Suppressor macrophage (primary cell): ENCODE results near the gene DNM1.

ENCODE experiments used
- DNase-seq, 4 experiments: peaks; one replicate each; pipeline ENCODE4 v3.0.0-alpha.2; 2020 to 2022

The DNM1 gene

GRCh38 chr9:128252317-128253139 lies 49.3 kb downstream of the DNM1 start:
- peak in 2 of 4 experiments; percentile 21 to 39 for DNase-seq

GRCh38 chr9:128253140-128253990 lies 50.2 kb downstream of the DNM1 start:
- DNase-seq: no peak

GRCh38 chr9:128253991-128254346 lies 50.8 kb downstream of the DNM1 start:
- no peak for DNase-seq

GRCh38 chr9:128254362-128254761 lies 51.2 kb downstream of the DNM1 start:
- no peak for DNase-seq

- peak; percentile 62 to 86 (median 68) for DNase-seq
Measured at GRCh38 chr9:128254855-128255759, 51.9 kb downstream of the DNM1 start.

GRCh38 chr9:128257086-128257825 lies 54.1 kb downstream of the DNM1 start:
- DNase-seq: no peak

GRCh38 chr9:128257907-128258306 lies 54.7 kb downstream of the DNM1 start:
- DNase-seq: no peak

GRCh38 chr9:128258326-128258725 lies 55.1 kb downstream of the DNM1 start:
- DNase-seq: no peak

GRCh38 chr9:128259156-128259555 lies 56.0 kb downstream of the DNM1 start:
- no peak for DNase-seq

- DNase-seq: no peak
Measured at GRCh38 chr9:128260340-128260739, 57.2 kb downstream of the DNM1 start.

GRCh38 chr9:128262687-128263086 lies 59.5 kb downstream of the DNM1 start:
- DNase-seq: no peak

GRCh38 chr9:128265348-128265847 lies 62.2 kb downstream of the DNM1 start:
- DNase-seq: no peak

GRCh38 chr9:128266868-128267590 lies 63.9 kb downstream of the DNM1 start:
- DNase-seq: no peak

GRCh38 chr9:128271112-128271511 lies 67.9 kb downstream of the DNM1 start:
- no peak for DNase-seq

GRCh38 chr9:128271512-128271911 lies 68.3 kb downstream of the DNM1 start:
- DNase-seq: no peak

- no peak for DNase-seq
Measured at GRCh38 chr9:128274245-128274644, 71.1 kb downstream of the DNM1 start.

GRCh38 chr9:128275198-128276007 lies 72.2 kb downstream of the DNM1 start, which contains the start of gene GOLGA2:
TSS of gene GOLGA2 (minus strand) at chr9:128276007. CDS start at chr9:128275976, 31 bp downstream.
- DNase-seq: peak in 3 of 4 experiments; percentile 24 to 42 (median 25)

GRCh38 chr9:128276008-128276573 lies 72.9 kb downstream of the DNM1 start, which contains the start of gene SWI5:
TSS of gene SWI5 (plus strand) at chr9:128276276.
- peak; percentile 100 for DNase-seq

GRCh38 chr9:128276574-128277270 lies 73.5 kb downstream of the DNM1 start:
- DNase-seq: peak in 1 of 4 experiments; percentile 30
